ENCODE data around the gene CD200R1.

- TF ChIP-seq EZH2phosphoT487 (IDR thresholded peaks at IDR 0.05; ENCODE audit: borderline replicate concordance, low read depth, low read length) (no peak), CTCF (conservative IDR thresholded peaks at IDR 0.05; ENCODE audit: low read length) (no peak)
These were observed 2.0 kb upstream of the CD200R1 start for GRCh38 chr3:112976953-112977352.
